ENCODE data around the gene CDC6.

Gene CDC6, protein sequence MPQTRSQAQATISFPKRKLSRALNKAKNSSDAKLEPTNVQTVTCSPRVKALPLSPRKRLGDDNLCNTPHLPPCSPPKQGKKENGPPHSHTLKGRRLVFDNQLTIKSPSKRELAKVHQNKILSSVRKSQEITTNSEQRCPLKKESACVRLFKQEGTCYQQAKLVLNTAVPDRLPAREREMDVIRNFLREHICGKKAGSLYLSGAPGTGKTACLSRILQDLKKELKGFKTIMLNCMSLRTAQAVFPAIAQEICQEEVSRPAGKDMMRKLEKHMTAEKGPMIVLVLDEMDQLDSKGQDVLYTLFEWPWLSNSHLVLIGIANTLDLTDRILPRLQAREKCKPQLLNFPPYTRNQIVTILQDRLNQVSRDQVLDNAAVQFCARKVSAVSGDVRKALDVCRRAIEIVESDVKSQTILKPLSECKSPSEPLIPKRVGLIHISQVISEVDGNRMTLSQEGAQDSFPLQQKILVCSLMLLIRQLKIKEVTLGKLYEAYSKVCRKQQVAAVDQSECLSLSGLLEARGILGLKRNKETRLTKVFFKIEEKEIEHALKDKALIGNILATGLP

DNA sequence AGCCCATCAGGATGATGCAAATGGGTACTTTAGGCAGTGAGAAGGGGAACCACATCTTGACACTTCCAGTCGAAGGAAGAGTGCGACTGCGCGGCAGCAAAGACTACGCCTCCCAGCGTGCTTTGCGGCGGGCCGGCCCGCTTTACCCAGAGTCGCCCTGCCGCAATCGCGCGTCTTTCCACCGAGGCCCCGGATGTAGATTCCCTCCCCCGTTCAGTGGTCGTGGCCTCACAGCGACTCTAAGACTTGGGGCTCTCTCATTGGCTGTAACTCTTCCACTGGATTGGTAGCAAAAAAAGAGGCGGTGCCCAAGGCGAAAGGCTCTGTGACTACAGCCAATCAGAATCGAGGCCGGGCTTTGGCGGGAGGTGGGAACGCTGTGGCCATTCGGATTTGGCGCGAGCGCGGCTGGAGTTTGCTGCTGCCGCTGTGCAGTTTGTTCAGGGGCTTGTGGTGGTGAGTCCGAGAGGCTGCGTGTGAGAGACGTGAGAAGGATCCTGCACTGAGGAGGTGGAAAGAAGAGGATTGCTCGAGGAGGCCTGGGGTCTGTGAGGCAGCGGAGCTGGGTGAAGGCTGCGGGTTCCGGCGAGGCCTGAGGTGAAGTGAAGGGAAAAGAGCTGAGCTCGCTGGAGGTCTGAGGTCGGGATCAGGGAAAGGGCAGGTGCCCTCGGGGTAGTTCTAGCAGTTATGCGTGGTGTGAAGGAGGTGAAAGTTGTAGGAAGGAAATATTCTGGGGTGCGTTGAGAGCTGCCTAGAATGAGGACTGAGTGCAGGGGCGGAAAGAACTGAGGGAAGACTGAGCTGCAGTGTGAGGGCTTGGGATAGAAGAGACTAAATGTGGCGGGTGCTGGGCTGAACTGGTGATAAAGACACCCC is at the start of gene CDC6:
CDC6 (plus strand) TSS at position 386 of the 876 bp plus-strand sequence. CDS start 1,542 bp downstream, outside the sequence.
- DNase-seq (ENCODE audit: low spot score), result peak; percentile 96

DNA sequence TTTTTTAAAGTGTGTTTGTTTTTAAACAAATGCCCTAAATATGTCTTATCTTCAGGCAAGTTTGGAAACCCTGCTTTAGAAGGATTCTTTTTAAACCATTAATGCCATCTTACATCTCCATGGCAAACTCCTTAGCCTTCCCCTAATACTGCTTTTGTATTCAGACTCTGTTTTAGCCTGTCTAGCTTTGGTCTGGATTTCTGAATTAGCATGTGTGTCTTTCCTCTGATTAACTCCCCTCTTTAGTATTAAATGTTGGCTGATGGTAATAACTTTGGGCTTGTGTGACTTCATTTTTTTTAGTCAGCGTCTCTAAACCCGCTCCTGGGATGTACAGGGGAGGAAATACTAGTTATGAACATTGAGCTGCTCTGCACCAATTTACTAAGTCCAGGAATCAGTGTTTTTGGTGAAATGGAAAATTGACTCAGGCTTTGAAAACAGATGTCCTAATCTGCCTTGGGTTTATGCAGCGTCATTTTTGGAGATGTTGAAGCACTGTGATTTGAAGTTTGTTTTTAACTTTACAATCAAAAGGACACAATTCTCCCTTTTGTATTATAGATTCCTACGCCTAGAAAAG is 46.3 kb upstream of the CDC6 start:
- peak; percentile 31 for DNase-seq (ENCODE audit: low spot score)

DNA sequence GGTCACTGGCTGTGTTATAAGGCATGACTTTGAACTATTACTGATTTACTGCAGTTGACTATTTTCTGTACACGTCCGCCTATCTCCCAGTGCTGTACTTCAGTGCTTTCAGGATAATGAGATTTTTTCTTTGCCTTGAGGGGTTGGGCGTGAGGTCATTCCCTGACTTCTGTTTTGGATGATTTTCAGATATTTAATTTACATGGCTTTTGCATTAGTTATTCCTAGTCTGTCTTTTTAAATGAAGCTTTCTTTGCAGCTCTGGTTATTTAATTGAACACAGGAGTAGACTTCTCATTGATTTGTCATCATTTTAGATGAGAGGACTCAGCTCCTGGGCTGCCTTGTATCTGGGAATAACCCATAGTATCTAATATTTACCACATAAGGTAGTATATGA is 44.9 kb upstream of the CDC6 start:
- DNase-seq (ENCODE audit: low spot score), result no peak

DNA sequence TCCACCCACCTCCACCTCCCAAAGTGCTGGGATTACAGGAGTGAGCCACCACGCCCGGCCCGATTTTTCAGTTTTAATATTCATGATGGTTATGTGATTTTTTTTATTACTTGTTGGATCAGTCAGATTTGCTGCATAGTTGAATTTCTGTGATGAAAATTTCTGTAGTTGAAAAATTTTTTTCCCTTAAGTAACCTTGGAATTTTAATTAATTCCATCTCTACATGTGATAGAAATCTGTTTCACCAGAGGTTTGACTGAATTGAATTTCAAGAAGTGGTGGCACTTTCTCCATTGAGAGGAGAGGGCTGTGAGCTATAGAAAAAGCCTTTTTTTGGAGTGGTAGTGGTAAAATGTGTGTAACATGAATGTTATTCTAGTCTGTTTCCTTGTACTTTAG is 43.9 kb upstream of the CDC6 start:
- DNase-seq (ENCODE audit: low spot score), result peak; percentile 27

DNA sequence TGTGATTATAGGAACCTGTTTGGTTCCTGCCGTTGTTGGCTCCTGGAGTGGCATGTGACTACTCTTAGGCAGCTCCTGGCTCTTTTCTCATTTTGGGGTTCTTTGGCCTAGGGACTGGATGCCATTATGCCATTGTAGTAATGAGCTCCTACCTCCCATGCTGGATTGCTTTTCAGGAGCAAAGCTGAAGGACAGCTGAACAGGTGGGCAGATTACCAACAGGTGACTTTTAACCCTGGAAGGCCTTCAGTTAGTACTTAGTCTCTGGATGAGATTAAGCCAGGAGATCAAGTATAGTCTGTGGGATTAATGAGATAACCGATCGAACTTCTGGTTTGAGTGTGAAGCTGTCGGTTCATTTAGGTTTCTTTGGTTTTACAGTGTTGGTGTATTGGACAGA is 43.4 kb upstream of the CDC6 start:
- no peak for DNase-seq (ENCODE audit: low spot score)

DNA sequence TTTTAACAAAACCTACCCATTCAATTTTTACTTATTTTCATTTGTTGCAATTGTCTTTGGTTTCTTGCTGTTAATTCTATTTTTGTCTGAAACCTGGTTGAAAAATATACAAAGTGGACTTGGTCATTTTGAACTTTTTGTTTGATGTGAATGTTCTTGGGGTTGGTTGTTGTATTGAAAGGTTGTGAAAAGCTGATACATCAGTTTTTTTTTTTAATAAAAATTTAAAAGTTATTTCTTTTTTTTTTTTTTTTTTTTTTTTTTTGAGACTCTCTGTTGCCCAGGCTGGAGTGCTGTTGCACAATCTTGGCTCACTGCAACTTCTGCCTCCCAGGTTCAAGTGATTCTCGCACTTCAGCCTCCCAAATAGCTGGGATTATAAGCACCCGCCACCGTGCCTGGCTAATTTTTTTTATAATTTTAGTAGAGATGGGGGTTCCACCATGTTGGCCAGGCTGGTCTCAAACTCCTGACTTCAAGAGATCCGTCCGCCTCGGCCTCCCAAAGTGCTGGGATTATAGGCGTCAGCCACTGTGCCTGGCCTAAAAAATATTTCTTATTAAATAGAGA is 39.7 kb upstream of the CDC6 start:
- no peak for DNase-seq (ENCODE audit: low spot score)

DNA sequence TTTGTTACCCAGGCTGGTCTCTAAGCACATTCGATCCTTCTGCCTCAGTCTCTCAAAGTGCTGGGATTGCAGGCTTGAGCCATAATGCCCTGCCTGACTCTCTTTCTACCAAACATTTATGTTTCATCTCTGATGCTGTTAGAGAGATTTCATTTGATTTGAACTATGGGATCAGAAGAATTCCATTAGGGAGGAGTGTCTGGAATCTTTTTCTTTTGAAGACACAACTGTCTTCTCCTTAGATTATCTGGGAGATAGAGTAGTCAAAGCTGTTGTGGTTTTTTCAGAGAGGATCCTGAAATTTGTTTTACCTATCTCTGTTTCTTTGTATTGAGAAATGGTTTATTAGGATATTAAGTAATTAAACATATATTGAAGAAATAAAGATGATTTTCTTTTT is 39.2 kb upstream of the CDC6 start:
- DNase-seq (ENCODE audit: low spot score), result no peak

DNA sequence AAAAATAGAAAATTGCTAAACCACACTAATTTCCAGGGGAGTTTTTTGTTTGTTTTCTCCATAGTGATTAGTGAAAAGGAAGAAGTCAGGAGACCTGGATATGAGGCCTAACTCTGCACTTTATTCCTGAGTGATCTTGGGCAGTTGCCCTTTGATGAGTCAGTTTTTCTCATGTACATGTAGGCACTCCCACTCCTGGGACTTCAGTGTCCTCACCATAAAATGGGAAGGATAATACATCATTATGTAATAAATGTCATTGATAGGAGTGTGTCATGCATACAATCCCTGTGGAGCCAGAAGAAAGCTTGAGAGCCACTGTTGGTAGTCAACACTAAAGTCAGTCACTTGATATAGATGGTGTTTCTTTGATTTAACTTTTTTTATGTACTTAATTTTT is 36.1 kb upstream of the CDC6 start:
- peak; percentile 84 for DNase-seq (ENCODE audit: low spot score)

DNA sequence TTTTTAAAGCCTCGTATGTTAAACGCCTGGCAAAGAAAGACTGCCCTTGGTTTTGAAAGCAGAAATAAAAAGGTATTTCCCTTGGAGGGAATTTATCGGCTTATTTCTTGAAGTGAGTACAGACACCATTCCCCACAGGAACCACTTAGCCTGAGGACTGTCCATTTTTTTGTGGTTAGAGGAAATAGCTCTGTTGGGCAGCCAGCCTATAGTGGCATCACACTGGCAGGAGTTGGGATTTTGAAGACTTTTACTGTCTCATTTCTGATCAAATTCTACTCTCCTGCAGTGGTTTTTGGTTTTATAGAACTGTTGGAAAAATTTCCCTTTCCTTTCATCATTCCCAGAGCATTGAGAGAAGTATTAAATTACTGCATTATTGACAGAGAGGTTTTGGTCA is 34.1 kb upstream of the CDC6 start:
- DNase-seq (ENCODE audit: low spot score), result no peak

DNA sequence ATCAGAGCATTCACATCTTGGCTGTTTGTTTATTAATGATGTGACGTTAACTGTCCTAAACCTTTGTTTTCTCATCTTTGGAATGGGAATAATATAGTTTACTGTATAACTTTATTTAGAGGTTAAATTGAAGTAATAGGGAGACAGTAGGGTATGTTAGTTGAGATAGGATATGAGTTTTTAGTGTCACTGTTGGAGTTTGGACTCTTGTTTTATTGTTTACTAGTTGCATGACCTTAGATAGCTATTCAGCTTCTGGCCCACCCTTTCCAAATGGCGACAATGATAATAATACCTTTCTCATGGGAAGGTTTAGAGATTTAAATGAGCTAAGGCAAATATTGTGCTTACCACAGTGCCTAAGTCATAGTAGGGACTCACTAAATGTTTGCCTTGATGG is 28.2 kb upstream of the CDC6 start:
- DNase-seq (ENCODE audit: low spot score), result no peak

DNA sequence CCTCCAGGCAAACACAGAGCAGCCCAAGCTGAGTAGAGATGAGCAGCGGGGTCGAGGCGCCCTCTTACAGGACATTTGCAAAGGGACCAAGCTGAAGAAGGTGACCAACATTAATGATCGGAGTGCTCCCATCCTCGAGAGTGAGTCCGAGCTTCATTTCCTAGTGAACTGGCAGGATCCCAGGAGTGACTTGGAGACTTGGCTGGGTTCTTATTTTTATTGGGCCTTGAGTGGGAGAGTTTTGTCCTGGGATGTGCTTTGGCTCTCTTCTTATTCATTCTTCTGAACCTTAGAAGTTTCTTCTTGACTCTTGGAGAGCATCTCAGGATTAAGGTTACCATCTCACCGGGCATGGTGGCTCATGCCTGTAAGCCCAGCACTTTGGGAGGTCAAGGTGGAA is 27.2 kb upstream of the CDC6 start:
- no peak for DNase-seq (ENCODE audit: low spot score)

DNA sequence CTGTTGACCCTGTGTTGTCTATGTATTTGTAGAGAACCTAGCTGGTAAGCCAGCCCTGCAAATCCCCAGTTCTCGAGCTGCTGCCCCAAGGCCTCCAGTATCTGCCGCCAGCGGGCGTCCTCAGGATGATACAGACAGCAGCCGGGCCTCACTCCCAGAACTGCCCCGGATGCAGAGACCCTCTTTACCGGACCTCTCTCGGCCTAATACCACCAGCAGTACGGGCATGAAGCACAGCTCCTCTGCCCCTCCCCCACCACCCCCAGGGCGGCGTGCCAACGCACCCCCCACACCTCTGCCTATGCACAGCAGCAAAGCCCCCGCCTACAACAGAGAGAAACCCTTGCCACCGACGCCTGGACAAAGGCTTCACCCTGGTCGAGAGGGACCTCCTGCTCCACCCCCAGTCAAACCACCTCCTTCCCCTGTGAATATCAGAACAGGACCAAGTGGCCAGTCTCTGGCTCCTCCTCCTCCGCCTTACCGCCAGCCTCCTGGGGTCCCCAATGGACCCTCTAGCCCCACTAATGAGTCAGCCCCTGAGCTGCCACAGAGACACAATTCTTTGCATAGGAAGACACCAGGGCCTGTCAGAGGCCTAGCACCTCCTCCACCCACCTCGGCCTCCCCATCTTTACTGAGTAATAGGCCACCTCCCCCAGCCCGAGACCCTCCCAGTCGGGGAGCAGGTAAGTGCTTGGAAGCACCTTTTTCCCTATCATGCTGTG is 23.1 kb upstream of the CDC6 start:
- no peak for DNase-seq (ENCODE audit: low spot score)

DNA sequence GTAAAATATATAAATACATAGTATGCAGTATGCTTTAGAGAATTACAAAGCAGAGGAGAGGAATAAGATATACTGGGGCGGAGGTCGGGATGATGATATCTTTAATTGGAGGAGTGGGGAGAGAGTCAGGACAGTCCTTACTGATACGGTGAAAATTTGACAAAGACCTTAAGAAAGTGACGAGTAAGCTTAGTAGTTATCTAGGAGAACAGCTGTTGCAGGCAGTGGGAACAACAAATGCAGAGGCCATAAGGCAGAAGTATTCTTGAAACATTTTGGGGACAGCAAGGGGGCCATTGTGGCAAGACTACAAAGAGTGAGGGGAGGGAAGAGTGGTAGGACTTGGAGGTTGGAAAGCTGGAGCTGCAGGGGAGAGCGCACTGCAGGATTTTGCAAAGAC is 22.3 kb upstream of the CDC6 start:
- no peak for DNase-seq (ENCODE audit: low spot score)

DNA sequence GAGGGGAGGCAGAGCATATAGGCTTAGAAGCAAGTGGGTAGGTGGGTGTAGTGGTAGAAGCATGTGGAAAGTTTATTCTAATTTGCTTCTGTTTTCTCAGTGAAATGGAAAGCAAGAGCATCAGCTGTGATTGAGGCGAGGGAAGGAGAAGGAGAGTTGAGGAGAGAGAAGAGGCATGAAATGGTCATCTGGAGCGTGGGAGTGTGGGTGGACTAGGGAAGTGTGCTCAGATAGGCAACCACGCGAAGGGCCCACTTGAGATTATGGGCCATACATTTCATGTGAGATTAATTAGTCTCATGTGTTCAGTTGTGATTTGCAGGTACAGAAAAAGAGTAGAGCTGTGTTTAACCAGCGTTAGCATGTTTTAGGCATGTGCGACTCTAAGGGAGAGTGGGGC is 20.8 kb upstream of the CDC6 start:
- no peak for DNase-seq (ENCODE audit: low spot score)

DNA sequence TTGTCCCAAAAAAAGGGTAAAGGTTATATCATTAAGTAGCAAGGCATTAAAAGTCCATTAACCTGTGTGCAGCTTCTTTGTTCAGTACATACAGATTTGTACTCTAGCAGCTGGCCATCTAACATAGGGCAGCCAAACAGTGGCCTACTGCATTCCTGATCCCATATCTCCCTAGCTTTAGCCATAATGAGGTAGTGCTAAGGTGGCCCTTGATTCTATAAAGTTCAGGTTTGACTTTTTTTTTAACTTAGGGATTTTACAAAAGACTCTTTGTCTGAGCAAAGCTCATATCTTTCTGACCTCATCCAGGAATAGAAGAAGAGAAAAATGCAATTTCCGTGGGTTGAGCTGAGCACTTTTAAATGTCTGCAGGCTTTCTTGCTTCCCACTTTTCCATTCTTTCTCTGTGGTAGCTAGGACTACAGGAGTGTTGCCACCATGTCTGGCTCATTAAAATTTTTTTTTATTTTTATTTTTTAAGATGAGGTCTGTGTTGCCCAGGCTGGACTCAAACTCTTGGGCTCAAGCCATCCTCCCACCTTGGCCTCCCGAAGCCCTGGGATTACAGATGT is 19.5 kb upstream of the CDC6 start:
- no peak for DNase-seq (ENCODE audit: low spot score)

DNA sequence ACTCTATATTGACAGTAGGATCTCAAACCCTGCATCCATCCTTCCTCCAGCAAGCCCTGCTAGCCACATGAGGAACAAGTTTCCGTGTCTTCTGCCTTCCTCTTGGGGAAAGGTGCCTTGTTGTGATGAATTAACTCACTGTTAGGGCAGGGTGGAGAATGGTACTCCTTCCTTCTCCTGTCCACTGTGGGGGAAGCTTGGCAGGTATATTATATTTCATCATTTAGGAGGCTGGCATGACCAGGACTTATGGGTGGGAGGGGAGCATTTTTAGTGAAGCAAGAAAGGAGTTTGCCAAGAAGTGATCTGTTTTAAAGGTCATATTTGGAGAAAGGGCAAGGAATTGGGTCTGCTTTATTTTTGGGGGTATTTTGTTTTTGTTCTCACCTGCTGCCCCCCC is 9.3 kb upstream of the CDC6 start:
- no peak for DNase-seq (ENCODE audit: low spot score)

DNA sequence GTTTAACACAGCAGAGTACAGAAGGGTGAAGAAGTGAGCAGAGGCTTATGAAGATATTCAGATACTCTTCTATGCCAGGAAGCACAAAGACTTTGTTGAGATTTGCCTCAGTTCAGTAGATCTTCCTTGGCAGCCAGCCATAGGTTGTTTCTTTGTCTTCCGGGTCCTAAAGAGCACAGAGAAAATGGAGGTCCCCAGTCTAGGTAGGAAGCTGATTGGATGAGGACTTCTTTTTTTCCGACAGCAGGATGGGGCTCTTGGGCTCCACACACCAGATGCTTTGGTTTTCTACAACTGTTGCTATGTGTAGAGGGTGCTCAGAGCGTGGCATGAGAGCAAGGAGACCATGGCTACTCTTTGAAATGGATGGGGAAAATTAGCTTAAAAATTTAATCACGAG is 8.3 kb upstream of the CDC6 start:
- DNase-seq (ENCODE audit: low spot score), result no peak

DNA sequence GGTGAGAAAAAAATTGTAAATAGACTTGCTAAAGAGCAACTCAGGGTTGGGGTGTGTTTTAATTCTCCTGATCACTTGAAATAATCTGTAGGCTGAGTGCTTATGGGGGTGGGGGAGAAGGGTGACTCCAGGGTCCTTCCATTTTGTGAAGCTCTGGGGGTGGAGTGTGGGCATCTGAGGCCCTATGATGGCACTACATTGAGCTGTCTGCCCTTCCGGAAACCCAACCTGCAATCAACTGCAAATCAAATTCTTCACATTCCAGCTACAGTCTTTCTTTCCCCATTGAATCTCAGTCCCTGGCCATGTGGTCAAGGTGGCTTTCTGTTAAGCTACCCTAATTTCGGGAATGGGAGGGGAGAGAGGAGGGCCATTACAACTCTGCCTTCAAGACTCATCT is 6.0 kb upstream of the CDC6 start:
- DNase-seq (ENCODE audit: low spot score), result no peak

DNA sequence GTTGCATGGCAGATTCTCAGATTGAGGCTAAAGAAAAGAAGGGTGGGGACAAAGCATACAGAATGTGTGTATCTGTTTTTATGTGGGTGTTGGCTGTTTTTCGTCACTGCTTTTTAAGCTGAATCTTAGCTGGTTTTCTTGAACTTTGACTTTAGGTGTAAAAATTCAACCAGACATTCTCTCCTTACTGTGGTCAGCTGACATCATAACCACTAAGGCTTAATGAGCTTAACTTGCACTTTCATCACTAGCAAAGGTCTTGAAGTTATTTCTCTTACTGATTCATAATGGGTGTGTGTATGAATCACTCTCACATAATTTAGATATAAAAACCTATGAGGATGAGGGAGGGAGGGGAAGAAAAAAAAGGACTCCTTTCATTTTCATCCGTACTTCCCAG is 4.0 kb upstream of the CDC6 start:
- peak; percentile 80 for DNase-seq (ENCODE audit: low spot score)

DNA sequence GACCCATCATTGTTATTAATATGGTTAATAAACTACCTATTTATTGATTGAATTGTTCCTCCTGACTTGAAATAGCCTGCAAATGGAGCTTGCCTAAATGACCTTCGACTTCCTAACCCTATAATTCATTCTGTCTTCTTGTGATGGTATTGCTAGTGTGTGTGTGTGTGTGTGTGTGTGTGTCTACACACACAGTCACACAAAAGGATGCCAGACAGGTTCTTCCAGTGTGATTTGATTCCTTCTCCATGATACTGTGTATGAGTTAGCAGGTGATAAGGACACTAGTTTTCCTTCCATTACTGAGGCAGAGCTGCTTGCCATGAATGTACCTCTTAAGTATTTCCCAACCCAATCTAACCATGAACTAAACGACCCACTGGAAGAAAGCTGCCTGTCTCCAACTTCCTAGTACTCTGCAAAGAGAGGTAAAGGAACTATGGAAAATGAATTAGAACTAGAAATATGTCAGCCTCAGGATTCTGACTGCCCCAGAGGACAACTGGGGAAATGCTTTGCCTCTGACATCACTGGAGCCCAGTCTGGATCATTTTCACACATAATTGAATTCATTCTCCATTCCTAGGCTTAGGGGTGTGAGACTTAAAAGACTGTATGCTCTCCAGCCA is 3.5 kb upstream of the CDC6 start:
- peak; percentile 76 for DNase-seq (ENCODE audit: low spot score)

DNA sequence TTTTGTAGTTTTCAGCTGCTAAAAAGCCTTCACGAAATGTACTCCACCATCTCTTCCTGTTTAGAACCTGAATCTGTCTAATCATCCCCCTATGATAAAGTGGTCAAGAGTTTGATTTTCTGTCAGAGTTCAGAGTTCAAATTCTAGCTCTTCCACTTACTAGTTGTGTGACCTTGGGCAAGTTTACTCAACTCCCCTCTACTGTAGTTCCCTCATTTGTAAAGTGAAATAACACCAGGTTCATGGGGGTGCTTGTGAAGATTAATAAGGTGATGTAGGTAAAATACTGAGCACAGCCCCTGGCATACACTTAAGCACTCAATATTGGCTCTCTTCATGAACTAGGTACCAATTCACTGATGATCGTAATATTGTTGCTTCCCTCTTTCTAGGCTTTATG is 1.2 kb upstream of the CDC6 start:
- DNase-seq (ENCODE audit: low spot score), result no peak

Measured in AG20443 (cell line).